HEK293 (cell line): Measurements from ENCODE around the gene FHIT.

Experiments
- BCL11A ChIP-seq: fragments of 450-650 bp; formaldehyde crosslinking; IDR thresholded peaks from 2 replicates; pipeline ENCODE4 v1.5.1; 2016; ENCODE audit warnings: low read depth, missing biosample characterization, missing genetic modification characterization
- CTCF ChIP-seq: fragments of 450-650 bp; formaldehyde crosslinking; IDR thresholded peaks from 2 replicates; pipeline ENCODE4 v1.5.1; 2016; ENCODE audit warnings: missing biosample characterization, missing genetic modification characterization
- KLF17 ChIP-seq: fragments of 450-650 bp; formaldehyde crosslinking; IDR thresholded peaks from 2 replicates; pipeline ENCODE4 v1.5.1; 2016; ENCODE audit warnings: missing biosample characterization, missing genetic modification characterization
- SCRT1 ChIP-seq: fragments of 450-650 bp; formaldehyde crosslinking; IDR thresholded peaks from 2 replicates; pipeline ENCODE4 v1.5.1; 2016; ENCODE audit warnings: missing biosample characterization, missing genetic modification characterization, borderline replicate concordance
- ZBTB26 ChIP-seq: fragments of 450-650 bp; formaldehyde crosslinking; optimal IDR thresholded peaks from 2 replicates; pipeline ENCODE3; 2016; ENCODE audit warnings: missing biosample characterization, mild to moderate bottlenecking, missing genetic modification characterization
- ZFHX2 ChIP-seq: fragments of 450-650 bp; formaldehyde crosslinking; conservative IDR thresholded peaks from 2 replicates; pipeline ENCODE4 v1.5.1; 2016; ENCODE audit warnings: missing biosample characterization, missing genetic modification characterization
- ZNF239 ChIP-seq: fragments of 450-650 bp; formaldehyde crosslinking; IDR thresholded peaks from 2 replicates; pipeline ENCODE4 v1.5.1; 2016; ENCODE audit warnings: missing biosample characterization, missing genetic modification characterization
- ZNF292 ChIP-seq: fragments of 450-650 bp; formaldehyde crosslinking; IDR thresholded peaks from 2 replicates; pipeline ENCODE4 v1.5.1; 2016; ENCODE audit warnings: low read depth, missing biosample characterization, missing genetic modification characterization, borderline replicate concordance
- ZNF660 ChIP-seq: fragments of 450-650 bp; IDR thresholded peaks from 2 replicates; pipeline ENCODE4 v1.5.1; 2018; ENCODE audit warnings: missing biosample characterization, mild to moderate bottlenecking, missing genetic modification characterization
- ZNF701 ChIP-seq: fragments of 450-650 bp; formaldehyde crosslinking; IDR thresholded peaks from 2 replicates; pipeline ENCODE4 v1.5.1; 2016; ENCODE audit warnings: missing biosample characterization, missing genetic modification characterization

GRCh38 chr3:60268123-60268522, 983.1 kb downstream of the FHIT start:
- TF ChIP-seq BCL11A (tag by site-specific recombination) (no peak), ZNF292 (tag by site-specific recombination) (no peak), ZNF660 (tag by site-specific recombination) (no peak), ZNF239 (tag by site-specific recombination) (no peak), KLF17 (tag by site-specific recombination) (no peak), SCRT1 (tag by site-specific recombination) (no peak), CTCF (tag by site-specific recombination) (no peak), ZNF701 (tag by site-specific recombination) (no peak), ZBTB26 (tag by site-specific recombination) (no peak), ZFHX2 (no peak)
